ENCODE results near the gene VMO1.

Gene VMO1

GRCh38 chr17:4796552-4796920 is 10.4 kb upstream of the VMO1 start:
- DNase-seq: no peak

GRCh38 chr17:4795168-4795567 is 9.0 kb upstream of the VMO1 start:
- no peak for DNase-seq

- no peak for DNase-seq
Measured at GRCh38 chr17:4790705-4791088, 4.5 kb upstream of the VMO1 start.

- DNase-seq: peak; percentile 81
Measured at GRCh38 chr17:4789951-4790704, 4.0 kb upstream of the VMO1 start.

- no peak for DNase-seq
Measured at GRCh38 chr17:4789701-4789950, 3.5 kb upstream of the VMO1 start.

- DNase-seq: no peak
Measured at GRCh38 chr17:4788807-4789700, 2.9 kb upstream of the VMO1 start, which contains the start of gene GLTPD2. TSS of gene GLTPD2 (plus strand) at chr17:4788964. CDS start at chr17:4789012, 48 bp downstream.

- DNase-seq: no peak
Measured at GRCh38 chr17:4788159-4788806, 2.1 kb upstream of the VMO1 start.

- DNase-seq: no peak
Measured at GRCh38 chr17:4786516-4786915, 352 bp upstream of the VMO1 start.

GRCh38 chr17:4785311-4786105 is 656 bp downstream of the VMO1 start:
- no peak for DNase-seq

- DNase-seq: no peak
Measured at GRCh38 chr17:4782652-4783051, 3.5 kb downstream of the VMO1 start.

GRCh38 chr17:4780325-4780955 is 5.7 kb downstream of the VMO1 start:
- DNase-seq: no peak

GRCh38 chr17:4777969-4778760 is 8.0 kb downstream of the VMO1 start:
- DNase-seq: no peak

- no peak for DNase-seq
Measured at GRCh38 chr17:4772235-4772613, 13.9 kb downstream of the VMO1 start.

GRCh38 chr17:4771519-4772234 is 14.5 kb downstream of the VMO1 start, which contains the start of gene TM4SF5:
TSS of gene TM4SF5 (plus strand) at chr17:4771886. CDS start at chr17:4771923, 37 bp downstream.
- DNase-seq: no peak

- no peak for DNase-seq
Measured at GRCh38 chr17:4769628-4770027, 16.5 kb downstream of the VMO1 start.

- DNase-seq: no peak
Measured at GRCh38 chr17:4768298-4768697, 17.9 kb downstream of the VMO1 start.

- no peak for DNase-seq
Measured at GRCh38 chr17:4766723-4767122, 19.4 kb downstream of the VMO1 start.

GRCh38 chr17:4766201-4766600 is 20.0 kb downstream of the VMO1 start:
- DNase-seq: no peak

GRCh38 chr17:4764595-4764994 is 21.6 kb downstream of the VMO1 start:
- no peak for DNase-seq

GRCh38 chr17:4759776-4760236 is 26.4 kb downstream of the VMO1 start:
- no peak for DNase-seq

GRCh38 chr17:4753392-4753791 is 32.8 kb downstream of the VMO1 start:
- no peak for DNase-seq

Measured in T1000 (cell line).